ENCODE data around the gene GSE1.

GSE1 gene

DNA sequence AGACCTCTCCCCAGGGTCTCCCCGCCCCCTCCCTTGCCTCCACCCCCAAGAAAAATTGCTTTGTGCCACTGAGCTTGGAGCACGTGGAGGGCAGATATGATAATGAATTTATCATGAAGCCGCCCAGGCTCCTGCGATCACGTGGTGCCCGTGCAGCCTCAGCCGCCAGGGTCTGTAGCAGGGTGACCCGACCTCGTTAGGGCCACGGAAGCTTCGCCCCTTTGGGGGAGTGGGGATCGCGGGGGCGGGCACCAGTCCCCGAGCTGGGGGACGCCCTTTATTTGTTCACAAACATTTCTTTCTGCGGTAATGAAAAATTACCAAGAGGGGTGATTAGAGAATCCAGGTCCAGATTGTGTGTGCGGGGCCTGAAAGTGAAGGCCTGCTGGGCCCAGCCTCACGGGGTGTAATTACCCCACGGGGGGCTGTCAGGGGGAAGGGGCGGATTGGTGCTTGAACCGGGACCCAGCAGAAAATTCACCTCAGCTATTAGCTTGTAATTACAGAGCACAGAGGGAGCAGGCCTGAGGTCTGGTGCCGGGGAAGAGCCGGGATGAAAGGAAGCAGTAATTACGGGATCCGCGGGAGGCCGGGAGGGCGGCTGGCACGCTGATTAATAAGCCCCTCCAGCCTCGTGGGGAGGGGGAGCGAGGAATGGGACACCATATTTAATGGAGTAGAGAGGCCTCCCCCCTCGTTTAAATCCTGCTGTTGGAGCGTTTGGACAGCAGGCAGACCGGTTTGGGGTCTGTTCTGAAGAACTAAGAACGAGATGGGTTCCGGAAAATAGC, 13.3 kb downstream of the GSE1 start:
- in situ Hi-C loops (cut with HindIII; ENCODE audit: low sequenced_read_pairs), result no loop called here
- TF ChIP-seq, protein P1, sequence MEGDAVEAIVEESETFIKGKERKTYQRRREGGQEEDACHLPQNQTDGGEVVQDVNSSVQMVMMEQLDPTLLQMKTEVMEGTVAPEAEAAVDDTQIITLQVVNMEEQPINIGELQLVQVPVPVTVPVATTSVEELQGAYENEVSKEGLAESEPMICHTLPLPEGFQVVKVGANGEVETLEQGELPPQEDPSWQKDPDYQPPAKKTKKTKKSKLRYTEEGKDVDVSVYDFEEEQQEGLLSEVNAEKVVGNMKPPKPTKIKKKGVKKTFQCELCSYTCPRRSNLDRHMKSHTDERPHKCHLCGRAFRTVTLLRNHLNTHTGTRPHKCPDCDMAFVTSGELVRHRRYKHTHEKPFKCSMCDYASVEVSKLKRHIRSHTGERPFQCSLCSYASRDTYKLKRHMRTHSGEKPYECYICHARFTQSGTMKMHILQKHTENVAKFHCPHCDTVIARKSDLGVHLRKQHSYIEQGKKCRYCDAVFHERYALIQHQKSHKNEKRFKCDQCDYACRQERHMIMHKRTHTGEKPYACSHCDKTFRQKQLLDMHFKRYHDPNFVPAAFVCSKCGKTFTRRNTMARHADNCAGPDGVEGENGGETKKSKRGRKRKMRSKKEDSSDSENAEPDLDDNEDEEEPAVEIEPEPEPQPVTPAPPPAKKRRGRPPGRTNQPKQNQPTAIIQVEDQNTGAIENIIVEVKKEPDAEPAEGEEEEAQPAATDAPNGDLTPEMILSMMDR (IDR thresholded peaks at IDR 0.05; ENCODE audit: low read depth, low read length), result no peak
- DNase-seq (ENCODE audit: low read depth, low spot score), result no peak
- no peak overlapping the region for H3K4me3 ChIP-seq (ENCODE audit: low read depth, low read length)

DNA sequence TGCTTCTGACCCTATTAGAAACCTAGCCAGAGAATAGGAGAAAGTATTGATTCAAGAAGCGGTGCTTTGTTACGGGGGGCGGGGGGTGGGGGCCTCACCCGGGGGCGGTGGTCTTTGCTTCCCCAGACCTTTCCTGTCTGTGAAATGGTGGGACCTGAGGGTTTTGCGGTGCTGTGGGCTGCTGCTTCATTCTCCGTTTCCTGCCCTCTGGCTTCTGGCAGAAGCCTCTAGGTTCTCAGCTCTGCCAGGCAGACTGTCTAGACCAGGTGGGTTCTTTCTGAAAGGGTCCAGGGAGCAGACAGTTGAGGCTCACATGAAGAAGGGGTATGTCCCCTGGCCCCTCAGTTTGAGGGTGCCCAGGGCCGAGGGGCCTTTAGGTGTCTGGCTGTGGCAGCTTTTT, 14.0 kb downstream of the GSE1 start:
- in situ Hi-C loops (cut with HindIII; ENCODE audit: low sequenced_read_pairs), result no loop called here
- DNase-seq (ENCODE audit: low read depth, low spot score), result no peak
- no peak overlapping the region for H3K4me3 ChIP-seq (ENCODE audit: low read depth, low read length)
- TF ChIP-seq, protein P1 (IDR thresholded peaks at IDR 0.05; ENCODE audit: low read depth, low read length), result no peak

DNA sequence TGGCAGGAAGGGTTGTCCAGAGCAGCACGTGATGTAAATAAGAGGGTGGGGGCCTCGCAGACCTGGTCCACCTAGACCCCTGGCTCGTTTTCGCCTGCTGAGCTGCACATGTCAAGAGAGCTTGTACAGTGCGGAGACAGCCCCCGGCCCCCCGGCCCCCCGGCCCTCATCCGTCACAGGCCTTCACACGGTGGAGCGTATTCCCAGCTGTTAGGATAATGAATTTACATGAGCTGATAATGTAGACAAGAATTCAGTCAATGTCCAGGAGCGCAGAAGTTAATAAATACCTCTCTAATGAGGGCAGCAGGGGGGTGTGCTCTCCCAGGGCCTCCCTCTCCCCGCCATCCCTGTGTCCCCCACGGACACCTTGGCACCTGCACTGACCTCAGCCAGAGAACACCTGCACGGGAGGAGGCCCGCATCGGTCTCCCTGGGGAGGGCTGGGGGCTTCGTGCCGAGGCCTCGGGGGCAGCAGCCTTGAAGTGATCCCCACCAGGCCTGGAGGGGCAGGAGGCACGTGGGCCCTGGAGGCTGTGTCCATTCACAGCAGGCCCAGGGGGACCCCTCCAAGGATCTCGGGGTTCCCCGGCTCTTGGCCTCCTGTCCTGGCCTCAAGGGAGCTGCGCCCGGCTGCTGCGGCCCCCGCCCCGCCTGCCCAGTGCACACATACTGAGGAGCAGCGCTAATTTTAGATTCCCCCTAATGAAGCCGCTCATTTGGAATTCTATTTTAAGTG, 14.6 kb downstream of the GSE1 start:
- TF ChIP-seq, protein P1 (IDR thresholded peaks at IDR 0.05; ENCODE audit: low read depth, low read length), result no peak
- in situ Hi-C loops (cut with HindIII; ENCODE audit: low sequenced_read_pairs), result no loop called here

DNA sequence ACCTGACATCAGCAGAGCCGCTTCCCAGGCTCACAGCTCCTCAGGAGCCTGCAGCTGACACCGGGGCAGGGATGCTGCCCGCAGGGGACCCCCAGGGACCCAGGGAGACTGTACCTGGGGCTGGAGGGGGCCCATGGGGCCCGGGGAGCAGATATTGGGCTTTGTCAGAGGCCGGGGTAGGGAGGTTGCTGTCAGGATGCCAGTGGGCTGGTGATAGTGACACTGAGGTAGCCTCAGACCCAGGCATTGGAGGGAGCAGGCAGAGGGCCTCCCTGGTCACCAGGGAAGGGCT, 15.1 kb downstream of the GSE1 start:
- H3K4me3 ChIP-seq (ENCODE audit: low read depth, low read length), result no peak overlapping the region

More for the DNA sequence above, 14.6 kb downstream of the GSE1 start:
- H3K4me3 ChIP-seq (ENCODE audit: low read depth, low read length), result no peak overlapping the region
- no peak for DNase-seq (ENCODE audit: low read depth, low spot score)

DNA sequence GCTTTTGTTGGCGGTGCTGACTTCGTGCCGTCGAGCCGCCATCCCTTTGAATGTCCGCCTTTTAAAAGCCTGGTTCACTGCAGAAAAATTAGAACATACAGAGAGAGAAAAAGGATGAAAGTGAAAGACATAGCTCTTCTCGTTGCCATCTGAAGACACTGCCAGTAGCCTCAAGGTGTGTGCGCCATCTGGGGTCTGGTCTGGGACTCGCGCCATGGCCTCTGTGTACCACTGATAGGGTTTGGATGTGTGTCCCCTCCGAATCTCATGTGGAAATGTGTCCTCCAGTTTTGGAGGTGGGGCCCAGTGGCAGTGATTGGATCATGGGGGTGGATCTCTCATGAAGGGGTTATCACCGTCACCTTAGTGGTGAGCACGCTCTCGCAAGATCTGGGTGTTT, 15.5 kb downstream of the GSE1 start:
- H3K4me3 ChIP-seq (ENCODE audit: low read depth, low read length), result no peak overlapping the region
- TF ChIP-seq, protein P1 (IDR thresholded peaks at IDR 0.05; ENCODE audit: low read depth, low read length), result no peak
- no peak for DNase-seq (ENCODE audit: low read depth, low spot score)
- in situ Hi-C loops (cut with HindIII; ENCODE audit: low sequenced_read_pairs), result no loop called here

More for the DNA sequence above, 15.1 kb downstream of the GSE1 start:
- in situ Hi-C loops (cut with HindIII; ENCODE audit: low sequenced_read_pairs), result no loop called here
- no peak for DNase-seq (ENCODE audit: low read depth, low spot score)
- TF ChIP-seq, protein P1 (IDR thresholded peaks at IDR 0.05; ENCODE audit: low read depth, low read length), result no peak

DNA sequence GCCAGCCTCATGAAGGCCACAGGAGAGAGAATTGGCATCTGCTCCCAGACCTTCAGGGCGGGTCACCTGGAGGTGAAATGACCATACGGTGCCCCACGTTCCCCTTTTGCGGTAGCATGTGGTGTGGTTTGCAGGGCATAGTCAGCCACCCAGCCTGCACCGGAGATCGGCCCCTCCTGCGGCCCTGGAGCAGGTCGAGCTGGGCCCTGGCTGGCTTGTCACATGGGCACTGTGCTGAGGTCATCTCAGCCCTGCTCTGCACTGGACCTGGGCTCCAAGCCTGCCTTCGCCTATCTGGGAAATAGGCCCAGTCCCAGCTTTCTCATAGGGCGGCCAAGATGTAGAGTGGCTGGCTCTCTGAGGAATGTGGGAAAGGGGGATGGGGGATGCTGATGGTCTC, 16.2 kb downstream of the GSE1 start:
- in situ Hi-C loops (cut with HindIII; ENCODE audit: low sequenced_read_pairs), result no loop called here
- no peak for DNase-seq (ENCODE audit: low read depth, low spot score)
- TF ChIP-seq, protein P1 (IDR thresholded peaks at IDR 0.05; ENCODE audit: low read depth, low read length), result no peak
- no peak overlapping the region for H3K4me3 ChIP-seq (ENCODE audit: low read depth, low read length)

Data from astrocyte of the spinal cord (primary cell).